ENCODE data around the gene SASH1.

GRCh38 chr6:148457843-148458159 is 115.2 kb downstream of the SASH1 start:
- no peak for TF ChIP-seq CTCF (IDR thresholded peaks at IDR 0.05)
- TF ChIP-seq POLR2AphosphoS5 (IDR thresholded peaks at IDR 0.05), result no peak
